C4-2B (cell line): ENCODE results near the gene USP43.

Experiments
- CTCF ChIP-seq: fragments of 450-650 bp; conservative IDR thresholded peaks from 2 replicates; pipeline ENCODE4 v1.5.1; 2017; ENCODE audit warnings: mild to moderate bottlenecking
- ZFX ChIP-seq: fragments of 450-650 bp; IDR thresholded peaks from 2 replicates; pipeline ENCODE4 v1.6.1; 2017

- TF ChIP-seq CTCF (no peak), ZFX (no peak)
These were observed 21.2 kb downstream of the USP43 start for GRCh38 chr17:9666461-9667050.
